ENCODE data around the gene HIF3A.

The HIF3A gene

DNA sequence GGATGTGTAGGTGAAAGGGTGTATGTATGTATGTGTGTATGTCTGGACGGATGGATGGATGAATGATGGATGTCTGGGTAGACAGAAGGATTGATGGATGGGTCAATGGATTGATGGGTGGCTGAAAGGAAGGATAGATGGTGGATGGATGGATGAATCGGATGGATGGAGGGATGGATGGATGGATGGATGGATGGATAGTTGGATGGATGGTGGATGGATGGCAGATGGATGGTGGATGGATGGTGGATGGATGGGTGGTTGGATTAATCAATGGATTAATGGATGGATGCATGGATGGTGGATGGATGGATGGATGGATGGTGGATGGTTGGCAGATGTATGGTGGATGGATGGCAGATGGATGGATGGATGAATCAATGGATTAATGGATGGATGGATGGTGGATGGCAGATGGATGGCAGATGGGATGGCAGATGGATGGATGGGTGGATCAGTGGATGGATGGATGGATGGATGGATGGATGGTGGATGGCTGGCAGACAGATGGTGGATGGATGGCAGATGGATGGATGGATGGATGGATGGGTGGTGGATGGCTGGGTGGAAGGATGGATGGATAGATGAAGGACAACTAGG is 33.6 kb downstream of the HIF3A start:
- no peak for DNase-seq

DNA sequence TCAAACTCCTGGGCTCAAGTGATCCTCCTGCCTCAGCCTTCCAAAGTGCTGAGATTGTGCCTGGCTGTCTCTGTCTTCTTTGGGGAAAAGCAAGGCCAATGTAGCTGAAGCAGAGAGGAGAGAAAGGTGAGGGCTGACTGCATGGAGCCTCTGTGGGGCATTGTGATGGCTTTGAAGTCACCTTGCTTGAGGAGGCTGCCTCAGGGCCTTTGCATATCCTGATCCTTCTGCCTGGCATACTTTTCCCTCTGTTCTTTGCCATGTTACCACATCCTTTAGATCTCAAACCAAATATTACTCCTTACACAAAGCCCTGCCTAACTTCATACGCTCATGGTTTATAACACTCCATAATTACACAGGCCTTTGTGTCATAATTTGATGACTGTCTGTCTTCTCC is 40.6 kb downstream of the HIF3A start:
- DNase-seq, result no peak

DNA sequence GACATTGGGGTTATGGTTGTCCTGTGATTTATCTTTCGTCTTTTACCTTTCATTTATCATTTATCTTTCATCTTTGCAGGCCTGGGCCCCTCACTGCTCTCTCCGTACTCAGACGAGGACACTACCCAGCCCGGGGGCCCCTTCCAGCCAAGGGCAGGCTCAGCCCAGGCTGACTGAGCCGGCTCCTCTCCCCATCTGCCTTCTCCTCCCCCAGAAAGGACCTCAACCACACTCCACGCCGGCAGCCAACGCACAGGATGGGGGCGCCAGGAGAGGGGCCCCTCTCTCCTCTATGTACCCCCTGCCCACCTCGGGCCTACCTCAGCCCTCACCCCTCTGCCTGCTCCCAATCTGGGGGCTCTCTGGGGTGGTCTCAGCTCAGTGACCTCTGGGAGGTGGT is 42.6 kb downstream of the HIF3A start:
- no peak for DNase-seq

DNA sequence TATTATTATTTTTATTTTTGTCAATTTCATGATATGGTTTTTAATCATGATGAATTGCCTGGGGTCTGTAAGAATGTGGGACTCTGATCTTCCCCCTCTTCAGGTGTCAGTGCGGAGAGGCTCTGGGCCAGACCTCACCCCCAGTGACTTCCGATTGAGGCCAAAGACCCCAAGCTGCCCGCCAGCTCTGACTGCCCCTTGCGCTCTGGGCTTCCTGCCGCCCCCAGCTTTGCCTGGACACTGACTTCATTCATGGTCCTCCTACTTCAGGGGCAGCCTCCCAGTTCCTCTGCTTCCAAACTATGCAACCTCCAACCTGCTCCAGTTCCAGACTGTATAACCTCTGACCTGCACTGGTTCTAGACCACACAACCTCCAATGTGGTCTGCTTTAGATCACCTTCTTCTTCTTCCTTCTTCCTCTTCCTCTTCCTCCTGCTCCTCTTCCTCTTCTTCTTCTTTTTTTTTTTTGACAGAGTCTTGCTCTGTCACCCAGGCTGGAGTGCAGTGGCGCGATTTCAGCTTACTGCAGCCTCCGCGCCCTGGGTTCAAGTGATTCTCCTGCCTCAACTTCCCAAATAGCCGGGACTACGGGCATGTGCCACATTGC is 43.3 kb downstream of the HIF3A start:
- DNase-seq, result no peak

DNA sequence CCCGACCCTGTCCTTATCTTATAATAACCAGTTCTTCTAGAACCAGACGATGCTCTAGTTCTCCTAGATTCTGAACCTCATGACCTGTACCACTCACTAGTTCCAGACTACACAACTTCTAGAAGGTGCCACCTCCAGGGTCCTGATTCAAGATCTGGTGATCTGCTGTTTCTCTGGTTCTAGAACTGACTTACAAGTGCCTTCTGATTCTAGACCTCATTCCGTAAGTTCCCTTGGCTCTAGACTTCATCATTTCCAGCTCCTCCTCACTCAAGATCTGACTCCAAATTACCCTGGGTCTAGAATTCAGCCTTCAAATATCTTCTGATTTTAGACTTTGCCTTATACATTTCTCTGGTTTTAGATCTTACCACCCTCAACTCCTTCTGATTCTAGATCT is 45.1 kb downstream of the HIF3A start:
- DNase-seq, result no peak

DNA sequence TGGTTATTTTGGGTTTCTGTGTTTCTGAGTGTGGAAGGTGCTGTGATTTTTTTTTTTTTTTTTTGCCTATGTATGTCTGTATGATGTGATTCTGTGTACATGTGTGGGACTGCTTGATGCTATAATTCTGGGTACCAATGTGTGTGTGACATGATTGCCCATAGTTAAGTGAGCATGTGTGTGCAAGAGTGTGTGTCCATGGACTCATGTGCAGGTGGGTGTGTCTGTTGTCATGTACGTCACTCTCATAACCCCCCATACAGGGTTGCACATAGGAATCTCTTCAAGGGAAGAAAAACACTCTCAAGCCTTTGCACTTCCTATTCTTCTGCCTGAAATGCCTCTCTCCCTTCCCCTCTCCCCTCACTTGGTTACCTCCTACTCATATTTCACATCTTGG is 47.5 kb downstream of the HIF3A start:
- DNase-seq, result no peak

DNA sequence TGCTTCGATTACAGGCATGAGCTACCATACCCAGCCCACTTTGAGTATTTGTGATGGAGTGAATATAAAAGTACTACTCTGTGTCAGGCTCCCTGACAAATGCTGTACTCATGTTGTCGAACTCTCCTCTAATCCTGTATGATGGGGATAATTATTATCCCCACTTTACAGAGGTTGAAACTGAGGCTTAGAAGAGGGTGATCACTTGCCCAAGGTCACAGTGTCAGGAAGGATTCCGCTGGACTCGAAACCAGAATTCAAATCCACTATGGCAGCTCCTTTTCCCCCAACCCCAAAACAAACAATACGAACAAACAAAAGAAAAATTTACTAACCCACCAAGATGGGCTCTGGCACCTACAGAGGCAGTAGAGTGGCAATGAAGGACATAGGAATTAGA is 48.3 kb downstream of the HIF3A start:
- no peak for DNase-seq

DNA sequence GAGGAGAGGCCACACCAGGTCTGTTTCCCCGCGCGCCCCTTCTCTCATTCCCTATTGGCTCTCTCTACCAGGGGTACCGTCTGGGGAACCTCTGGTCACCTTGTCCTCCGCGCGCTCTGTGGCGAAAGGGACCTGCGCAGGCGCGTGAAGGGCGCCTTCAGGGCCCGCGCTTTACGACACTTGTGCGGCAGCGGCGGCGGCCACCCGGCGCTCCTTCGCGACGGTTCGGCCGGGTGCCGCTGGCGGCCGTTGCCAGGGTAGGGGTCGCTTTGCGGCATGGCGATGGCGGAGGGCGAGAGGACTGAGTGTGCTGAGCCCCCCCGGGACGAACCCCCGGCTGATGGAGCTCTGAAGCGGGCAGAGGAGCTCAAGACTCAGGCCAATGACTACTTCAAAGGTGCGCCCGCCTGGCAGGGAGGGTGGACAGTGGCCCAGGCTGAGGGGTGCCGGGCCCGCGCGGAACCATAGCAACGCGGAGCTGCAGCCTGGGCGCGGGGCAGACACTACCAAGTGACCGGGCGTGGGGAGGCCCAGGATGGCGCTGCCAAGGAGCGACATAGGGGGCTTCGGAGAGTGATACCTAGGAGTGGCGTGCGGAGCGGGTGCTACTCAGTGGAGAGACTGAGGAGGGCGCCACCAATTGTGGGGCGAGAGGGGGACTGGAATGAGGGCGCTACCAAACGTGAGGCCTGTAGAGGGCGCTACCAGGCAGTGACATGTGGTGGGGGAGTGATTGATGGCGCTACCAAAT is 50.2 kb downstream of the HIF3A start, which contains the start of gene PPP5C:
TSS of gene PPP5C (plus strand) at position 267 of the 751 bp plus-strand sequence. CDS start at position 277, 10 bp downstream.
- peak; percentile 67 for DNase-seq

DNA sequence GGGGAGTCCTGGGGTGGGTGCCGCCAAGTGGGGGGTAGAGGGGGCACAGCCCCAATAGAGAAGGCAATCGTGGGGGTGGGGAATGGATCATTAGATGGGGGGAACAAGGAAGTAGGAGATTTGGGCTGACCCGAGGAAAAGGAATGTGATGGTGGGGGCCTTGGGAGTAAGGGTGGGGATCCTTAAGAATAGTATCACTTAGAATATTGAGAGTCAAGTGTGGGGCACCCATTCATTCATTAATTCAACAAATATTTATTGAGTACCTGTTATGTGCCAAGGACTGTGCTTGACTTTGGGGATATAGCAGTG is 50.7 kb downstream of the HIF3A start:
- DNase-seq, result no peak

DNA sequence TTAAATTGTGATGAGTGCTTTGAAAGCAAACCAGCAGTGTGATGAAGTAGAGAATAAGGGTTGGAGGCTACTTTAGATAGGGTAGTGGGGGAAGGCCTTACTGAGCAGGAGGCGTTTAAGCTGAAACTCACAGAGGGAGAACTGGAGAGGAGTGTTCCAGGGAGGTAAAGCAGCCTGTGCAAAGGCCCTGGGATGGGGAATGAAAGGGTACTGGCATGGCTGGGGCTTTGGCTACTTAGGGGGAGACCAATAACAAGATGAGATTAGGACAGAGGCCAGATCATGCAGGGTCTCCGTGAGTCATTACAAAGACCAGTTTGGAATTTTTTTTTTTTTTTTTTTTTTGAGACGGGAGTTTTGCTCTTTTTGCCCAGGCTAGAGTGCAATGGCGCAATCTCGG is 51.1 kb downstream of the HIF3A start:
- no peak for DNase-seq

DNA sequence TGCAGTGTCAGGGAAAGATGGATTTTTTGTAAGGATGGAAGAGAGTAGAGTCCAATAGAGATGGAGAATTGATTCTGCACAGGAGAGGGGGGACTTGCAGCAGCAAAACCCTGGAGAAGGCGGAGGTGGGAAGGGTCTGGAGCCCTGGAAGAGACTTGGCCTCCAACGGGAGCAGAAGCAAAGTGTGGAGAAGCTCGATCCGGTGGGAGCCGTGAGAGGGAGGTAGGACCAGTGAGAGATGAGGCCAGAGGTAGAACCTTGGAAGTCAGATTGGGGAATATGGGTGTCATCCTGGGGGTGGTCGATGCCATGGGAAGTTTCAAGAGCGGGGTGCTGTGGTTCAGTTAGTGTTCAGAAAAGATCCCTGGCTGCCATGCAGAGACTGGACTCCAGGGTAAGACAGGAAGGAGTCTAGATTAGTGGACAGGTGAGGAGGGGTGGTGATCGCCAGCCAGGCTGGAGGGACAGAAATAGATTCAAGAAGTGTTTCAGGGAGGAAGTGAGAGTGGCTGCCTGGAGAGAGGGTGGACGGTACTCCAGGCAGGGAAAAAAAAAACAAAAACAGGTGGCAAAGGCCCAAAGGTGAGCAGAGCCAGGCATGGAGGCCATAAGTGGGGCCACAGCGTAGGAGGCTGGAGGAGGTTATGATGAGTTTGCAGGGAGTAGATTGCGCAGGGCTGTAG is 52.6 kb downstream of the HIF3A start:
- DNase-seq, result no peak

DNA sequence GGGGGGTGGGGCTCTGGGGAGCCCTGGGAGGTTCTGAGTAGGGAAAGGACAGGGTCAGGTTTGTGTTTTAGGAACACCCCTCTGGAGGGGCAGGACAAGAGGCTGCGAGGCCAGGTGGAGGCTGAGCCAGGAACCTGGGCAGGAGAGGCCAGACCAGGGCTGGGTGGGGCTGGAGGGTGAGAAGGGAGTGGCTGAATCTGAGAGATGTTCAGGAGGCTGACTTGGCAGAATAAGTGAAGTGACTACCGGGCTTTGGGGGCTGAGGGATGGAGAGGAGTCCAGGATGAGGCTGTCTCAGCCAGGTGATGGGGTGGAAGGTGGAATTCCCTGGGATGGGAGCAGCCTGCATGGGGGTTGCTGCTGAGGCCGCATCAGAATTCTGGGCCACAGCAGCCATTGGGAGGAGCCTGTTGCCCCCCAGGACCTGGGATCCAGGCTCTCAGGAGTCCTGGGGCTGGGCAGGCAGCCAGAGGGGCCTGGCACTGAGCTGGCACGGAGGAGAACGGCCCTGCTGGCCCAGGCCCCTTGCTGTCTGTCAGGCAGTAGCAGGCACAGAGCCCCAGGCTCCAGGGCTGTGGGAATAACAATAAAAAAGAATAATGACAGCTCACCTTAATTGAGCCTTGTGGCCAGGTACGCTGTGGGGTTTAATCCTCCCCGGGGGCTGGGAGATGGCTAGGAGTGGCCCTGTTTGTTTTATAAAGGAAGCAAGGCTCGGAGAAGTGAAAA is 53.4 kb downstream of the HIF3A start:
- no peak for DNase-seq

DNA sequence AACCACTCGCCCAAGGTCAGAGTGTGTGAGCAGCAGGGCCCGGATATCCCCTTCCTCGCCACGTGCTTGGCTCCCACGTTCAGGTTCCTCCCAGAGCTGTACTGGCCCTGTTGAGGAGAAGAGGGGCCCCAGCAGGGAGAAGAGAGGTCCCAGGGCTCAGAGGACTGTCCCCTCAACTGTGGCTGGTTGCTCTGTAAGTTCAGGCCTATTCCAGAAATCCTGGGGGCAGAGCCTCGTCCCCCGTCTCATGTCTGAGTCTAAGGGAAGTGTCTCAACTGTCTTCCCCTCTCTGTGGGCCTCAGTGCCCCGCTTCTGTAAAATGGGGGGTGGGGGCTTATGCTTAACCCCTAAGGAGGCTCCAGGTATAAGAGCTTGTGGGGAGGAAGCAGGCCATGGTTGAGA is 53.9 kb downstream of the HIF3A start:
- DNase-seq, result no peak

DNA sequence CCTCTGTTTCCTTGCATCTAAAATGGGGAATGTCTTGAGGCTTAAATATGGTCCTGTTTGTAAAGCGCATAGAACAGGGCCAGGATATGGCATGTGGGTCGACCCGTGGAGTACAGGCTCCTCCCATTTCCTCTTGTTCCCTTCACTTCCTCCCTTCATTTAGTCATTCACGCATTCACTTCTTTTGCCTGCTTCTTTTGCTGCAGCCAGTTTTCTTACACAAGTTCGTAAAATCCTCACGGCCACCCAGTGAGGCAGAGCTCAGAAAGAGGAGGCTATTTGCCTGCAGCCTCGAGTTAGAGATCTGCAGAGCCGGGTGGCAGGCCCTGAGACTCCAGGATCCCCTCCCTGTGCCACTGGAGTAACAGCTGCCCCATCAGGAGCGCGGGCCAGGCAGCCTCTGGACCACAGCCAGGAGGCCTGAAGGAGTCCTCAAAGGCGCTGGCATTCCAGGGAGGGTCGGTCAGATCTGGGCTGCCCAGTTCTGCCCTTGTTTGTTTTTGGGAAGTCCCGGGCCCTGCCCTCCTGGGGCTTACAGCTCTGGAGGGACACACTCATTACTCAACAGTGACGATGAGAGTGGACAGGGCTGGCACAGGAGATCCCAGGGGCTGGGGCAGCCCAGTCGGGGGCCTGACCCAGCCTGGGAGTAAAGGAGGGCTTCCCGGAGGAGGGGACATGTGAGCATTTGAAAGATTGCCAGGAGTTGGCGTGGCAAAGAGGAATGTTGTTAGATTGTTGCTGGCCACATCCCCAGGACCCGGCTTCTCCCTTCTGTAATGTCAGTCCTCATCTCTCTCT is 54.6 kb downstream of the HIF3A start:
- no peak for DNase-seq

DNA sequence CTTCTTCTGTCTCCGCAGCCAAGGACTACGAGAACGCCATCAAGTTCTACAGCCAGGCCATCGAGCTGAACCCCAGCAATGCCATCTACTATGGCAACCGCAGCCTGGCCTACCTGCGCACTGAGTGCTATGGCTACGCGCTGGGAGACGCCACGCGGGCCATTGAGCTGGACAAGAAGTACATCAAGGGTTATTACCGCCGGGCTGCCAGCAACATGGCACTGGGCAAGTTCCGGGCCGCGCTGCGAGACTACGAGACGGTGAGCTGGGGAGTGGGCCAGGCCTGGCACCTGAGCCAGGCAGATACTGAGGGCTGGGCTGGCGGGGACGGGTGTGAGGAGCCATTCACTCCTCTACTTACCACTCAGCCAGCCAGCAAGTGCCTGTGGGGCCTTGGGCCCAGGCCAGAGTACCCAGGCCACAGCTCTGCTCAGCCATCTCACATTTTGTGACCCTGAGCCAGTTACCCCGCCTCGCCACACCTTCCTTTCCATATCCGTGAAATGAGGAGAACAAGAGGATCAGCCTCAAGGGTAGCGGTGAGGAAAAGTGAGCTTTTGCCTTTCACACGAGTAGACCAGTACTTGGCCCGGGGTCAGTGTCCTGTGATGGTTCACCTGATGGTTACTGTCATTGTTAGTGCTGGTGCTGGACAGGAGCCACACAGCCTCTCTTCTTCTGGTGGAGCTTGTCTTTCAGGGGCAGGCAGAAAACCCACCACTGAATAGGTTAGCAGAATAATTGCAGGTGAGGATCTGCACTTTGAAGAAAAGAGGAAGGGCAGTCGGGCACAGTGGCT is 57.1 kb downstream of the HIF3A start:
- DNase-seq, result no peak

DNA sequence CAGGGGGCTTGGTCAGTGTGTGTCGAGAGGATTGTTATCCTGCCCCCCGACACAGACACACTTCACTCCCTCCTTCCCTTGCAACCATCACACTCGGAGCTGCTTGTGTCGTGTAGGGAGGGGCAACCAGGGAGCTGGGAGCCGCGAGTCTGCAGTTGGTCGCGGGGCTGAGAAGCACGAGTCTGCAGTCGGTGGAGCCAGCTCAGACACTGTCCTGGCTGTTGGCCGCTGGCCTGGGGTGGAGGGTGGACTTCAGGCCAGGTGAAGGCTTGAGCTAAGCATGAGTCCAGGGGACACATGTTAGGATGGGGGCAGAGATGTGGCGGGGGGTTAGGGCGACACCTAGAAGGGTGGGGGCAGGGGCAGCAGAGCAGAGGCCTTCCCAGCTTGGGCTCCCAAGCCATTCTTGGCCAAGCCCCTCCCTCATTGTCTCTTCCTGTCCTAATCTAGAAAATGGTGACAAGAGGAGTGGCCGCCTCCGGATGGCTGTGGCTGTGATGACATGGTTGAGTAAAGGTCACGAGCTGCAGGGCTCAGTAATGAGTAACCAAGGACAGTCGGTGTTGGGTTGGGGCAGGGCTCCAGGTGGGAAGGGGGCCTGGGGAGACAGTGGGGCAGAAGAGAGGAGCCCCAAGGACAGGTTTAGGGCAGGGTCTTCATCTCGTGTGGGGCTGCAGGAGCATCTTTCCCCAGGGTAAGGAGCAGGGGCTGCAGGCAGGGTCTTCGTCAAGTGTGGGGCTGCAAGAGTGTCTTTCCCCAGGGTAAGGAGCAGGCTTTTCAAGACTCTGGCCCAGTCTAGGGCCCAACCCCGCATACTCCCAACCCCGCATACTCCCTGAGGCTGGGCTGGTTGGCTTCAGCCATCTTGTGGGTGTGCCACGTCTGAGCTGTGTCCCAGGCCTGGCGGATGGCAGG is 58.6 kb downstream of the HIF3A start:
- DNase-seq, result no peak

DNA sequence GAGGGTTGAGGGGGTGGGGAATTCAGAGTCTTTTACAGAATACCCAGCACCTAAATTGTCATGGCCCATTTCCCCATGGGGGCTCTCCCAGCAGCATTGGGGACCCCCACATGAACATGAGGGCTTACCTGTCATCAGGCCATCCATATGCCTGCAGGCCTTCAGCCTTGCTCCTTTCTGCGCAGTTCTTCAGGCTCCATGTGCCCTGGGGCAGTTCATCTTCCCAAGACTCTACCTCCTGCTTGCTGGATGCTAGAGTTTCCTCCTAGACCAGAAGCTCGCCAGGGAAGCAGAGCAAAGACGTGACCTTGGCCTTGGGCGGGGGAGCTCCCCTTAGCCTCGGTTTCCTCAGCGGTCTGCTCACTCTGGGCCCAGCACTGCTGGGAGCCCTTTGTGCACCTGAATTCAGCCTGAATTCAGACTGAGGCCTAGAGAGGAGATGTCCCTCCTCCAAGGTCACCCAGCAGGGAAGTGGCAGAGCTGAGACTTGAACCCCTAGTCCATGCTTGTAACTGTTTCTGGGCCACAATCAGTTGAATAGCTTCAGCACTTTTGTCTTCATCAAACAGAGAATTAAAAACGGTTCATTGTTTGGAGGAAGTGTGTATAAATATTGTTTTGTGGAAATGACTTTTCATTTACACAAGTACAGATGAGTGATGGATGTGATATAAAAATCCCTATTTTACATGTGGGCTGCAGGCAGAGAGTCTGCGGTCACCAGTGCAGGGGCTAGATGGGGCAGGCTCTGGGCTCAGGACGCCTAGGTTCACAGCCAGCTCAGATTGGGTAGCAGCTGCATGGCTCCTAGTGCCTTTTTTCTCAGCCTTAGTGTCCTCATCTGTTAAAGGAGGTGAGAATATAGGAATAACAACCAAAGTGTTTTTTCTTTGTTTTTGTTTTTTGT is 59.6 kb downstream of the HIF3A start:
- no peak for DNase-seq

DNA sequence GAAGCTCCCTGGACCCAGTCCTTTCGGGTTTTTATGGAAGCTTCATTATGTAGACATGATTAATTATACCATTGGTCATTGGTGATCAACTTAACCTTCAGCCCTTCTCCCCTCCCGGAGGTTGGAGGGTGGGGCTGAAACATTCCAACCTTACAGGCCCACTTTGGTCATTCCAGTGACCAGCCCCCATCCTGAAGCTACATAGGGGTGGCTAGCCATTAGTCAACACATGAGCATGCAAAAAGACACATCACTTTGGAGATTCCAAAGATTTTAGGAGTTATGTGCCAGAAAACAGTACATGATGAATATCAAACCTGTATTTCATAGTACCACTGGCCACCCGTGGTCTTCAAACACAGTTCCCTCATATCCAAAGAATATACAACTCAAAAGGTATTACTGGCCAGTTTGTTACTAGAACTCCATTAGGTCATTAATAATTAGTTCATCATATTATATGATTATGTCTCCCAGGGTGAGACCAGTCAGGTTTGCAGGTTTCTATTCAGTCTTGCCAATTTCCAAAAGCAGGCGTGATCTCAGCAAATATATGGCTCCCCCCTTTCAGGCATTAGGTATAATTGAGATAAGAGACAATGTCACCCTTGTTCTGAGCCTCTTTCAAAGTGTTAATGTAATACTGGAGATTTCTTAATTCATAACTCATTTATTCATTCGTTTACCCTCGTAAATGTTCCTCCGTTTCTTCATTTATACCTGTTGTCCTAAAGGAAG is 61.2 kb downstream of the HIF3A start:
- DNase-seq, result no peak

DNA sequence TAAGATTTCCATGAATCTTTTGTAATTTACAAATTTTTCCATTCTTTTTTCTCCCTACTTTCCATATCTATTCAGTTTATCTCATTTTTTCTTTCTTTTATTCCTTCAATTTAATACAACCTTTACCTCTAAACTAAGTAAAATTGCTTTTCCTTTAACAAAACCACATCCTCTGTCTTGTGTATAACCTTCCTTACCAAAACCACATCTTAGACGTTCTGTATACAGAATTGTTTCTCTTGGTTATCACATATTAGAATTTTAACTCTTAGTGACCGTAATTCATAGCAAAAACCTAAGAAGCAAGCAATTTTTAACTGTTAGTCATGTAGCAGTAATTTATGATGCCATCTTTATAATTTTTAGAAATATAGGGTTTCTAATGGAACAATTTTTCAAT is 65.1 kb downstream of the HIF3A start:
- no peak for DNase-seq
